Measurements from ENCODE around the gene BABAM1. TPM values are rescaled to one million over a fixed set of nuclear protein-coding genes. Genes with fewer than 3 reads are reported as not detected.

BABAM1 gene
- total RNA-seq, 1 experiment from 2014 or later: 93.3 TPM

- CTCF ChIA-PET: interaction anchor here (1.2 to 1.5 kb wide), 2 partner anchors 8 to 13 kb away, joined by 3 to 5 read pairs; partner anchors contain the start of genes DDA1 and MRPL34
- Histone ChIP-seq H3K36me3 (ENCODE audit: control insufficient read depth in 1 of 2, insufficient read depth in 2 of 2, low read length in 2 of 2) (peaks cover 0 to 10% of the 10 kb centered on the region in 2 experiments; a peak in 2 of 4 replicates), H3K79me2 (ENCODE audit: insufficient read depth, low read length) (peaks cover 37% of the 10 kb centered on the region), H3K9ac (ENCODE audit: low read length) (no peak overlapping the region), H3K27me3 (ENCODE audit: insufficient read depth, low read length) (no peaks in the 10 kb centered on the region), H3K4me3 (replicated peaks in 1 of 2; ENCODE audit: low read depth in 1 of 2, low read length in 2 of 2) (no peak overlapping the region), H3K4me2 (ENCODE audit: low read length) (no peak overlapping the region), H3K4me1 (ENCODE audit: control insufficient read depth in 1 of 2, insufficient read depth in 2 of 2, low read length in 2 of 2) (peaks cover 16 to 28% of the 10 kb centered on the region in 2 experiments), H3K27ac (ENCODE audit: low read depth, low read length) (no peak overlapping the region), H3K9me2 (ENCODE audit: insufficient read depth) (no peaks in the 10 kb centered on the region), H4K20me1 (ENCODE audit: insufficient read depth) (no peaks in the 10 kb centered on the region), H2AFZ (ENCODE audit: low read depth, low read length, poor library complexity, severe bottlenecking) (no peak overlapping the region), H3K9me3 (ENCODE audit: control insufficient read depth in 1 of 2, insufficient read depth in 1 of 2, low read depth in 1 of 2, low read length in 2 of 2) (no peaks in the 10 kb centered on the region; a peak in 1 of 4 replicates)
- ATAC-seq (no peak), DNase-seq (ENCODE audit: low read depth, low spot score) (no peak)
- POLR2A ChIA-PET: interaction anchor here (0.9 kb wide), 1 partner anchor 8 kb away, joined by 4 read pairs; the partner anchor contains the start of gene MRPL34
- no TSS peak for BruUV-seq (replicated peaks)
- RAD21 ChIA-PET (ENCODE audit: low non-redundant PET in 1 of 2, low total read pairs in 2 of 2, uncharacterized antibody in 2 of 2, unreplicated experiment in 2 of 2): interaction anchor here in 1 of 2 experiments (0.7 kb wide), 1 partner anchor 35 kb away, joined by 3 read pairs; no protein-coding TSS in a partner anchor
- TF ChIP-seq ZNF274 (IDR thresholded peaks at IDR 0.05; ENCODE audit: low read depth, low read length) (no peak), YY1 (IDR thresholded peaks at IDR 0.05; ENCODE audit: extremely low read depth, insufficient replicate concordance, low read depth, low read length) (no peak), ZBTB33 (IDR thresholded peaks at IDR 0.05; ENCODE audit: extremely low read depth, insufficient replicate concordance, low read length) (no peak), RAD21 (IDR thresholded peaks at IDR 0.05; ENCODE audit: low read depth) (no peak), ZFX (IDR thresholded peaks at IDR 0.05) (no peak), EGR1 (IDR thresholded peaks at IDR 0.05; ENCODE audit: low read depth) (no peak), EZH2 (IDR thresholded peaks at IDR 0.05) (no peak)
- TF ChIP-seq, protein P1, sequence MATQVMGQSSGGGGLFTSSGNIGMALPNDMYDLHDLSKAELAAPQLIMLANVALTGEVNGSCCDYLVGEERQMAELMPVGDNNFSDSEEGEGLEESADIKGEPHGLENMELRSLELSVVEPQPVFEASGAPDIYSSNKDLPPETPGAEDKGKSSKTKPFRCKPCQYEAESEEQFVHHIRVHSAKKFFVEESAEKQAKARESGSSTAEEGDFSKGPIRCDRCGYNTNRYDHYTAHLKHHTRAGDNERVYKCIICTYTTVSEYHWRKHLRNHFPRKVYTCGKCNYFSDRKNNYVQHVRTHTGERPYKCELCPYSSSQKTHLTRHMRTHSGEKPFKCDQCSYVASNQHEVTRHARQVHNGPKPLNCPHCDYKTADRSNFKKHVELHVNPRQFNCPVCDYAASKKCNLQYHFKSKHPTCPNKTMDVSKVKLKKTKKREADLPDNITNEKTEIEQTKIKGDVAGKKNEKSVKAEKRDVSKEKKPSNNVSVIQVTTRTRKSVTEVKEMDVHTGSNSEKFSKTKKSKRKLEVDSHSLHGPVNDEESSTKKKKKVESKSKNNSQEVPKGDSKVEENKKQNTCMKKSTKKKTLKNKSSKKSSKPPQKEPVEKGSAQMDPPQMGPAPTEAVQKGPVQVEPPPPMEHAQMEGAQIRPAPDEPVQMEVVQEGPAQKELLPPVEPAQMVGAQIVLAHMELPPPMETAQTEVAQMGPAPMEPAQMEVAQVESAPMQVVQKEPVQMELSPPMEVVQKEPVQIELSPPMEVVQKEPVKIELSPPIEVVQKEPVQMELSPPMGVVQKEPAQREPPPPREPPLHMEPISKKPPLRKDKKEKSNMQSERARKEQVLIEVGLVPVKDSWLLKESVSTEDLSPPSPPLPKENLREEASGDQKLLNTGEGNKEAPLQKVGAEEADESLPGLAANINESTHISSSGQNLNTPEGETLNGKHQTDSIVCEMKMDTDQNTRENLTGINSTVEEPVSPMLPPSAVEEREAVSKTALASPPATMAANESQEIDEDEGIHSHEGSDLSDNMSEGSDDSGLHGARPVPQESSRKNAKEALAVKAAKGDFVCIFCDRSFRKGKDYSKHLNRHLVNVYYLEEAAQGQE (IDR thresholded peaks at IDR 0.05; ENCODE audit: low read depth): no peak
- TF ChIP-seq, protein P2, sequence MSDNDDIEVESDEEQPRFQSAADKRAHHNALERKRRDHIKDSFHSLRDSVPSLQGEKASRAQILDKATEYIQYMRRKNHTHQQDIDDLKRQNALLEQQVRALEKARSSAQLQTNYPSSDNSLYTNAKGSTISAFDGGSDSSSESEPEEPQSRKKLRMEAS (IDR thresholded peaks at IDR 0.05): no peak
- TF ChIP-seq, protein P3, sequence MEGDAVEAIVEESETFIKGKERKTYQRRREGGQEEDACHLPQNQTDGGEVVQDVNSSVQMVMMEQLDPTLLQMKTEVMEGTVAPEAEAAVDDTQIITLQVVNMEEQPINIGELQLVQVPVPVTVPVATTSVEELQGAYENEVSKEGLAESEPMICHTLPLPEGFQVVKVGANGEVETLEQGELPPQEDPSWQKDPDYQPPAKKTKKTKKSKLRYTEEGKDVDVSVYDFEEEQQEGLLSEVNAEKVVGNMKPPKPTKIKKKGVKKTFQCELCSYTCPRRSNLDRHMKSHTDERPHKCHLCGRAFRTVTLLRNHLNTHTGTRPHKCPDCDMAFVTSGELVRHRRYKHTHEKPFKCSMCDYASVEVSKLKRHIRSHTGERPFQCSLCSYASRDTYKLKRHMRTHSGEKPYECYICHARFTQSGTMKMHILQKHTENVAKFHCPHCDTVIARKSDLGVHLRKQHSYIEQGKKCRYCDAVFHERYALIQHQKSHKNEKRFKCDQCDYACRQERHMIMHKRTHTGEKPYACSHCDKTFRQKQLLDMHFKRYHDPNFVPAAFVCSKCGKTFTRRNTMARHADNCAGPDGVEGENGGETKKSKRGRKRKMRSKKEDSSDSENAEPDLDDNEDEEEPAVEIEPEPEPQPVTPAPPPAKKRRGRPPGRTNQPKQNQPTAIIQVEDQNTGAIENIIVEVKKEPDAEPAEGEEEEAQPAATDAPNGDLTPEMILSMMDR (IDR thresholded peaks at IDR 0.05 in 2 of 3, conservative IDR thresholded peaks at IDR 0.05 in 1 of 3; ENCODE audit: borderline replicate concordance in 1 of 3, insufficient read depth in 1 of 3, low read depth in 2 of 3, low read length in 2 of 3): no peak
- intact Hi-C loops (cut with micrococcal nuclease): no loop called here
These were observed 29.7 kb downstream of the BABAM1 start for GRCh38 chr19:17296976-17297375.
